Measurements from ENCODE around the gene DNAI7. TPM values are rescaled to one million over a fixed set of nuclear protein-coding genes. Genes with fewer than 3 reads are reported as not detected.
A peak's percentile ranks its signal among the peaks of the same experiment; 100 is the strongest.

The DNAI7 gene
- total RNA-seq, 1 donor from 2014 or later: 3.3 TPM

DNA sequence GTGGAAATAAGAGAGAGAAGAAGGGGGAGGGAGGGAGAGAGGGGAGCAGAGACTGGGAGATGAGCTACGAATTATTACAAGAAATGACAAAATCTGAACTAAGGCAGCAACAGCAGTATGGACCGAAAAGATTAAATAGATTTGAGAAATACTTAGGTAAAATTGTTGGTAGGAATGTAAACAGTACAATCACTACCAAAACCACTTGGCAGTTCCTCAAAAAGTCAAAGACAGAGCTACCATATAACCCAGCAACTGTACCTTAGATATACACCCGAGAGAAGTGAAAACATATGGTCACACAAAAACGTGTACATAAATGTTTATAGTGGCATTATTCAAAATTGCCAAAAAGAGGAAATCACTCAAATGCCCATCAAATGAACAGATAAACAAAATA lies 41.7 kb upstream of the DNAI7 start:
- Mint-ChIP-seq H3K27ac (no peak overlapping the region), H3K36me3 (ENCODE audit: insufficient read depth) (peaks cover 20% of the 10 kb centered on the region), H3K27me3 (no peaks in the 10 kb centered on the region), H3K4me3 (ENCODE audit: low read depth) (no peak overlapping the region), H3K9me3 (ENCODE audit: low read depth) (no peaks in the 10 kb centered on the region), H3K4me1 (ENCODE audit: low read depth) (no peaks in the 10 kb centered on the region)
- TF ChIP-seq, protein P1, sequence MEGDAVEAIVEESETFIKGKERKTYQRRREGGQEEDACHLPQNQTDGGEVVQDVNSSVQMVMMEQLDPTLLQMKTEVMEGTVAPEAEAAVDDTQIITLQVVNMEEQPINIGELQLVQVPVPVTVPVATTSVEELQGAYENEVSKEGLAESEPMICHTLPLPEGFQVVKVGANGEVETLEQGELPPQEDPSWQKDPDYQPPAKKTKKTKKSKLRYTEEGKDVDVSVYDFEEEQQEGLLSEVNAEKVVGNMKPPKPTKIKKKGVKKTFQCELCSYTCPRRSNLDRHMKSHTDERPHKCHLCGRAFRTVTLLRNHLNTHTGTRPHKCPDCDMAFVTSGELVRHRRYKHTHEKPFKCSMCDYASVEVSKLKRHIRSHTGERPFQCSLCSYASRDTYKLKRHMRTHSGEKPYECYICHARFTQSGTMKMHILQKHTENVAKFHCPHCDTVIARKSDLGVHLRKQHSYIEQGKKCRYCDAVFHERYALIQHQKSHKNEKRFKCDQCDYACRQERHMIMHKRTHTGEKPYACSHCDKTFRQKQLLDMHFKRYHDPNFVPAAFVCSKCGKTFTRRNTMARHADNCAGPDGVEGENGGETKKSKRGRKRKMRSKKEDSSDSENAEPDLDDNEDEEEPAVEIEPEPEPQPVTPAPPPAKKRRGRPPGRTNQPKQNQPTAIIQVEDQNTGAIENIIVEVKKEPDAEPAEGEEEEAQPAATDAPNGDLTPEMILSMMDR (IDR thresholded peaks at IDR 0.05; ENCODE audit: unreplicated experiment): no peak
- DNase-seq (ENCODE audit: low spot score, unreplicated experiment): no peak

DNA sequence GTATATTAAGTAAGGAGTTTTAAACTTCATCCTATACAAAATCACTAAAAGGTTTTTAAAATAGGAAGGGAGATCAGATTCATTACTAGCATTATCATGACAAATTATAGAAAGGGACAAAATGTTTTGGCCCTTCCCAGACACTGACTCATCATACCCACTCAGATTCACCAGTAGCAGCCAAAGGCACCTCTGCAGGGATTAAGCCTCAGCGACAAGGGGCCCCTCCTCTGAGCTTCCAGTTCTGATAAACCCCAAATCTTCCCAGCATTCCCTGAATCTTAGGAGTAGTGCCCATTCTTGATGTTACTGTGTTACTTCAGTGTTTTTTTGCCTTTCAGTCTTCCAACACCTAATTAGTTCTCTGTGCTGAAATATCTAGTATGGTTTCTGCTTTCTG lies 41.2 kb upstream of the DNAI7 start:
- Mint-ChIP-seq H3K4me3 (ENCODE audit: low read depth) (no peak overlapping the region), H3K27me3 (no peaks in the 10 kb centered on the region), H3K9me3 (ENCODE audit: low read depth) (no peaks in the 10 kb centered on the region), H3K36me3 (ENCODE audit: insufficient read depth) (peaks cover 24% of the 10 kb centered on the region), H3K4me1 (ENCODE audit: low read depth) (no peaks in the 10 kb centered on the region), H3K27ac (no peak overlapping the region)
- TF ChIP-seq, protein P1 (IDR thresholded peaks at IDR 0.05; ENCODE audit: unreplicated experiment): no peak
- DNase-seq (ENCODE audit: low spot score, unreplicated experiment): no peak

- Mint-ChIP-seq H3K27ac (no peak overlapping the region), H3K4me1 (ENCODE audit: low read depth) (peaks cover 2% of the 10 kb centered on the region), H3K9me3 (ENCODE audit: low read depth) (no peaks in the 10 kb centered on the region), H3K36me3 (ENCODE audit: insufficient read depth) (peaks cover 7% of the 10 kb centered on the region), H3K27me3 (no peaks in the 10 kb centered on the region), H3K4me3 (ENCODE audit: low read depth) (no peak overlapping the region)
- TF ChIP-seq, protein P1 (IDR thresholded peaks at IDR 0.05; ENCODE audit: unreplicated experiment): no peak
- DNase-seq (ENCODE audit: low spot score, unreplicated experiment): no peak
These were observed 18.4 kb upstream of the DNAI7 start for GRCh38 chr12:25213338-25213737.

GRCh38 chr12:25208554-25208953 lies 13.6 kb upstream of the DNAI7 start:
- peak overlapping the region; percentile 39 for H3K27ac Mint-ChIP-seq

GRCh38 chr12:25207846-25208245 lies 12.9 kb upstream of the DNAI7 start:
- no peak overlapping the region for H3K27ac Mint-ChIP-seq

More at GRCh38 chr12:25208554-25208953, 13.6 kb upstream of the DNAI7 start:
- Mint-ChIP-seq H3K9me3 (ENCODE audit: low read depth) (no peaks in the 10 kb centered on the region), H3K4me3 (ENCODE audit: low read depth) (no peak overlapping the region), H3K27me3 (no peaks in the 10 kb centered on the region), H3K36me3 (ENCODE audit: insufficient read depth) (peaks cover 4% of the 10 kb centered on the region), H3K4me1 (ENCODE audit: low read depth) (no peaks in the 10 kb centered on the region)
- DNase-seq (ENCODE audit: low spot score, unreplicated experiment): no peak
- TF ChIP-seq, protein P1 (IDR thresholded peaks at IDR 0.05; ENCODE audit: unreplicated experiment): no peak

More at GRCh38 chr12:25207846-25208245, 12.9 kb upstream of the DNAI7 start:
- TF ChIP-seq, protein P1 (IDR thresholded peaks at IDR 0.05; ENCODE audit: unreplicated experiment): no peak
- DNase-seq (ENCODE audit: low spot score, unreplicated experiment): no peak
- no peaks in the 10 kb centered on the region for H3K4me1 Mint-ChIP-seq (ENCODE audit: low read depth)
- no peaks in the 10 kb centered on the region for H3K27me3 Mint-ChIP-seq
- H3K36me3 Mint-ChIP-seq (ENCODE audit: insufficient read depth): peaks cover 8% of the 10 kb centered on the region
- no peak overlapping the region for H3K4me3 Mint-ChIP-seq (ENCODE audit: low read depth)
- H3K9me3 Mint-ChIP-seq (ENCODE audit: low read depth): no peaks in the 10 kb centered on the region

Measured in progenitor cell of endocrine pancreas (in vitro differentiated cells).